LHCN-M2 (cell line): ENCODE results near the gene CFAP91. TPM values are rescaled to one million over a fixed set of nuclear protein-coding genes. Genes with fewer than 3 reads are reported as not detected.

Experiments
- DNase-seq: peaks from one replicate; pipeline ENCODE4 v3.0.0-alpha.2; 2012; ENCODE audit warnings: low read depth
- total RNA-seq: library from RNA; depleted of rRNA; stranded (reverse); fragments of >200 nt; gene quantifications from 2 replicates; pipeline ENCODE4 v1.2.3, GENCODE V29; 2014; rRNA removed

The CFAP91 gene
- total RNA-seq, 1 experiment from 2014 or later, result 1.3 TPM

DNA sequence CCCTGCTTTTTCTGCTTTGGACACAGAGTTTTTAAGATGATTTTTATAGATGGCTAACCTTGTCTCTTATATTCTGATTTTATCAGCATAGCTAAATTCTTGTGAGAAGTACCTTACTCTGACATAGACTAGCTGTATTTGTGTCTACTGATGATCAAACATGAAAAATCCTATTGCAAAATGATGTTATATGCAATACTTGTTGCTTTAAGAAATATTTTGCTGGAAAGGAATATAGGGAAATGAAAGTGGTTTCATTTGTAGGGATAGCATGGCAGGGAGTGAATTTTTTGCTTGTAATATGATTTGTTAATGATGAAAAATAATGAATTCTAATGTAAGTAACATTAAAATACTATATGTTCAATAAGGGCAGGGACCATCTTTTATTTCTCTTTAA, 35.9 kb downstream of the CFAP91 start:
- DNase-seq, result no peak

DNA sequence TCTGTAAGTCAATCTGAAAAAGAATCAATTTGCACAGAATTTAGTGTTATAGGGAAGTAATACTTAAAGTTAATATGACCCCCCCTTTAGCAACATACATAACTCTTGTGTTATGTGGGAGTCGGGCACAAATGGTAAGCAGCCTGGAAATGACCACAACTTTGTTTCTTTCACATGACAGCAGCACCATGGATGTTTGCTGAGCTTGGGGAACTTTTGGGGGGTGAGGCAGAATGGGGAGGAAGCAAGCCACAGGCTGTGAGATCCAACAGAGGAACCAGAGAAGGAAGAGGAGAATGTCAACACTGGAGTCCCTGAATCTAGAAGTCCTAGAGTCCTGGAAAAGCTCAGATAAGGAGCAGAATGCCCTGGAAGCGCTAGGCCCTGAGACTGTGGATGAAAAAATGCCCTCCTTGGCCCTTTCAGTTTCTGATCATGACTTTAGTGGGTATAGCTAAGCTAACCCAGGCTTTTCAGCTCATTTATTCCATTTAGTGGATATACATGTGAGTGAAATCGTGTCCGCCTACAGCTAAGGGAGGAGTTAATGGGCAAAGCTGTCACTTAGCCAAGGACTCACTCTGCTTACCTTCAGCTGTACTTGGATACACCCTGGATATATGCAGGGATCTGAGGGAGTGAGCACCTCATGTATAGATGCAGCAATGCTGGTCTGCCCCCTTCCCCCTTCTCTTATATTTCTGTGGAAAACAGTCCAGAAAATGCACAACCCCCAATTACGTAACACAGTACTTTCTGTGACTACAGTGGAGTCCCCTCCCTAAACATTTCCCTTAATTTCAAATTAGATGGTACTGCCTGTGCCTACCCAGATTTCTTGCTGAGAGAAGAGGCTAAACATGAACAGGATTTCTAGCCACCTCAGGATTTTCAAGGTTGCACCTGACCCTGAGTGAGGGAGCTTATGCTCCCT, 39.1 kb downstream of the CFAP91 start:
- no peak for DNase-seq

DNA sequence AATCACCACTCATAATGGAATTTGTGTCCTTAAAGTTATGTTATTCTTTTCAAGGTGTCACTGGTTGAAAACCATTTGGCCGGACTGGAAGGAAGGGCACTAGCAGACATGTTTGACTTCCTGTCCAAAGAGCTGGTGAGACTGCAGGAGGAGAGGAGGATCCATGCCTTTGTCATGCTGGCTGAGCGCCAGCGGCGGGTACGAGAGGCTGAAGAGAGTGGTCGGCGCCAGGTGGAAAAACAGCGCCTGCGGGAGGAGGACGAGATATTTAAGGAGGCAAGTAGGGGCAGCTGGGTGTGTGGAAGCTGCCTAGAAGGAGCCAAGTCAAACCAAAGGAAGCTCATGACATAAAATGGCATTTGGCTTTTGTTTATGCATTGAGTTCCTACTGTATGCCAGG, 41.1 kb downstream of the CFAP91 start:
- DNase-seq, result no peak

DNA sequence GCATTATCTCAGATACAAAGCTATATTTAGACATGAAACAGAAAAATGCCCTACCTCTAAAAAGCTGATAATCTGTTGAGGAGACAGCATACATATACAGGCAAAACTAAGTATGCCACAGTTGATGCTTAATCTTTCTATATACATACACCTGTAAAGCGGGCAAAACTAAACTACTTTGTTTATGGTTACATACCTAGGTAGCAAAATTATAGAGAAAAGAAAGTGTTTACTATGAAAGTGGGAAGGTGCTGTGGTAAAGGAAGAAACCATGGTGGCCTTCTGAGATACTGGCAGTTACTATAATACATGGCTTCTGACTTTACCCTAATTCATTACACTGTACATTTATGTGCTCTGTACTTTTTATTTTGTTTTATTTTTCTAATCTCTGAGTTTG, 43.1 kb downstream of the CFAP91 start:
- DNase-seq, result no peak

DNA sequence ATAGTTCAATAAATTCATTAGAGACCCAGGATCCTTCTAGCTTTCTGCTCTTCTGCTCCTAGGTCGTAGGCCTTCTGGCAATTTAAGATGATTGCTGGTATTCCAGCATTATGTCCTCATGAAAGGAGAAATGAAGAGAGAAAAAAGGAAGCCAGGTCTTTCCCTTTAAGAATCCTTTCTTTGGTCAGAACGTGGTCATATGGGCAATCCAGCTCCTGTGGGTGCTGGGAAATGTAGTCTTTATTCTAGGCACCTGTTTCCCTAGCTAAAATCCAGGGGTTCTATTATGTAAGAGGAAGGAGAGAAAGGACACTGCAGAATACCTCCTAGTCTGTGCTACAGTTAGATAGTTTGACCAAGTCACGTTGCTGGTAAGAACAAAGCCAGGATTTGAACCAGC, 43.6 kb downstream of the CFAP91 start:
- no peak for DNase-seq

DNA sequence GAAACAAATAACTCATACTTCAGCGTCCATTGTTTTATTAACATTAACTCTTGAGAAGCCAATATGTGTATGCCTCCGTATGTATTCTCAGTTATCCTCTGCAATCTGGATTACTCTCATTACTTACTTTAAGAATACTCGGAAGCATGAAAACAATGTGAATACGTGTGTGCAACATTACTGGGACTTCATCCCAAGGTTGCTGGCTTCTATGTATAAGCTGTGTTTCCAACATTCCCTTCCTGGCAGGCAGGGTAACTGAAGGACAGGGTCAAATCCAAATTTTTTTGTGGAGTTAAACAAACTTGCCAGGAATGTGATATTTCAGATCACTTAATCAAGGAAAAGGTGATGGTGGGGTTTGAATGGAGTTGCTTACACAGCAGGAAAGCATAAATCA, 44.5 kb downstream of the CFAP91 start:
- DNase-seq, result no peak

DNA sequence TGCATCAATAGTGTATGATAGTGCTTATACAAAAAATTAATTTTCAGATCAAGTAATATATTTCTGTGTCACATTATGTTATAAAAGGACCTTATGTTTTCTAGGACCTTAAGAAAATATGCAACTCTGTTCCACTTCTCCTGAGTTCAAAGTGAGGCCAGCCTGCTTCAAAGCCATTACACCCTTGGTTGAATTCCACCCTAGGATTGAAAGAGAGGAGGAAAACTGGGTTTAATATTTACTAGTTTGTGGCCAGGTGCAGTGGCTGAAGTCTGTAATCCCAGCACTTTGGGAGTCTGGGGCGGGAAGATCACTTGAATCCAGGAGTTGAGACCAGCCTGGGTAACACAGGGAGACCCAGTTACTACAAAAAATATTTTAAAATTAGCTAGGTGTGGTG, 46.2 kb downstream of the CFAP91 start:
- no peak for DNase-seq

DNA sequence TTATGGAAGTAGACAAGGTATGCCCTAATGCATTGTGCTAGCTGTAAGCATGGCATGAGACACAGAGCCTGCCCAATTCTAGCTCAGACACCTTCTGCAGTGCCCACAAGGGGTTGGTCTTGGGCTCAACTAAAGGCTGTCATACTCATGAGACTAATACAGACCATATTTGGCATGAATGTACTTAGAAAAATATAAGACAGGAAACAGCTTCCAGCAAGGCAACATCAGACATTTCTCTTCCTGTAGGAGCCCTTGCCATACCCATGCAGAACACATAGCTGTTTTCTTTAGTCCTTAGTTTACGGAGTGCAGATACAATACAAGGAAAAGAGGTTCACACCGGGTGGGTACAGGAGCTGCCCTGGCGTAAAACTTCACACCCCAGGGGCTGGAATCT, 48.6 kb downstream of the CFAP91 start:
- no peak for DNase-seq

Other genes starting within 250 kb of the CFAP91 start
- 34.3 and 39.7 TPM in 2 replicates for gene TMEM39A, start 239.4 kb upstream of the CFAP91 start, total RNA-seq
- gene POGLUT1, start 234.1 kb upstream of the CFAP91 start, total RNA-seq, result 17.9 and 19.1 TPM in 2 replicates
- gene TIMMDC1, start 204.5 kb upstream of the CFAP91 start, total RNA-seq, result 61.1 and 63.0 TPM in 2 replicates
- gene CD80, start 143.4 kb upstream of the CFAP91 start, total RNA-seq, result not detected in 2 replicates
- 13.3 and 14.7 TPM in 2 replicates for gene ADPRH, start 123.5 kb upstream of the CFAP91 start, total RNA-seq
- gene PLA1A, start 105.1 kb upstream of the CFAP91 start, total RNA-seq, result 0.13 TPM in 1 of 2 replicates, not detected in the other
- gene POPDC2, start 42.4 kb upstream of the CFAP91 start, total RNA-seq, result 1.1 TPM in 1 of 2 replicates, not detected in the other
- 15.1 and 24.2 TPM in 2 replicates for gene COX17, start 25.6 kb upstream of the CFAP91 start, total RNA-seq
- not detected in 2 replicates for gene NR1I2, start 79.1 kb downstream of the CFAP91 start, total RNA-seq